HUES6 (cell line): ENCODE measurements around the gene TTLL3.

Source experiments
- H3K27ac ChIP-seq: 2 replicates; pipeline ENCODE4 v1.7.0; 2013; ENCODE audit warnings: low read depth, mild to moderate bottlenecking, low read length, inconsistent platforms
- H3K27me3 ChIP-seq: 2 replicates; pipeline ENCODE4 v1.6.1; 2013; ENCODE audit warnings: low read length; ENCODE audit not compliant: control insufficient read depth, insufficient read depth
- H3K36me3 ChIP-seq: 2 replicates; pipeline ENCODE4 v1.6.1; 2013; ENCODE audit warnings: low read length; ENCODE audit not compliant: control insufficient read depth, insufficient read depth
- H3K4me1 ChIP-seq: 2 replicates; pipeline ENCODE4 v1.6.1; 2013; ENCODE audit warnings: low read length; ENCODE audit not compliant: control insufficient read depth, insufficient read depth
- H3K4me3 ChIP-seq: 2 replicates; pipeline ENCODE4 v1.5.1; 2013; ENCODE audit warnings: low read depth, low read length
- H3K9ac ChIP-seq: one replicate; pipeline ENCODE4 v1.6.1; 2013; ENCODE audit warnings: mild to moderate bottlenecking, low read length
- H3K9me3 ChIP-seq: 2 replicates; pipeline ENCODE4 v1.6.1; 2013; ENCODE audit warnings: low read depth, low read length; ENCODE audit not compliant: control insufficient read depth, insufficient read depth

The TTLL3 gene, protein sequence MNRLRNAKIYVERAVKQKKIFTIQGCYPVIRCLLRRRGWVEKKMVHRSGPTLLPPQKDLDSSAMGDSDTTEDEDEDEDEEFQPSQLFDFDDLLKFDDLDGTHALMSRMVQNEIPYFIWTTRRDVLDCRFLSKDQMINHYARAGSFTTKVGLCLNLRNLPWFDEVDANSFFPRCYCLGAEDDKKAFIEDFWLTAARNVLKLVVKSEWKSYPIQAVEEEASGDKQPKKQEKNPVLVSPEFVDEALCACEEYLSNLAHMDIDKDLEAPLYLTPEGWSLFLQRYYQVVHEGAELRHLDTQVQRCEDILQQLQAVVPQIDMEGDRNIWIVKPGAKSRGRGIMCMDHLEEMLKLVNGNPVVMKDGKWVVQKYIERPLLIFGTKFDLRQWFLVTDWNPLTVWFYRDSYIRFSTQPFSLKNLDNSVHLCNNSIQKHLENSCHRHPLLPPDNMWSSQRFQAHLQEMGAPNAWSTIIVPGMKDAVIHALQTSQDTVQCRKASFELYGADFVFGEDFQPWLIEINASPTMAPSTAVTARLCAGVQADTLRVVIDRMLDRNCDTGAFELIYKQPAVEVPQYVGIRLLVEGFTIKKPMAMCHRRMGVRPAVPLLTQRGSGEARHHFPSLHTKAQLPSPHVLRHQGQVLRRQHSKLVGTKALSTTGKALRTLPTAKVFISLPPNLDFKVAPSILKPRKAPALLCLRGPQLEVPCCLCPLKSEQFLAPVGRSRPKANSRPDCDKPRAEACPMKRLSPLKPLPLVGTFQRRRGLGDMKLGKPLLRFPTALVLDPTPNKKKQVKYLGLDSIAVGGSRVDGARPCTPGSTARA

GRCh38 chr3:9809615-9810432 lies at the start of gene TTLL3:
TSS of gene TTLL3 (plus strand) at chr3:9810262. CDS start at chr3:9810662, 400 bp downstream.
- Histone ChIP-seq H3K9ac (peak within 1 kb of the TSS; percentile 80), H3K4me1 (peaks cover 13% of the 10 kb centered on the region; the same call in 1 of the 2 replicates), H3K4me3 (peak within 1 kb of the TSS; percentile 61), H3K27ac (no peak within 1 kb of the TSS), H3K9me3 (no peaks in the 10 kb centered on the region), H3K36me3 (peaks cover 31% of the 10 kb centered on the region), H3K27me3 (peaks cover 12% of the 10 kb centered on the region)

DNA sequence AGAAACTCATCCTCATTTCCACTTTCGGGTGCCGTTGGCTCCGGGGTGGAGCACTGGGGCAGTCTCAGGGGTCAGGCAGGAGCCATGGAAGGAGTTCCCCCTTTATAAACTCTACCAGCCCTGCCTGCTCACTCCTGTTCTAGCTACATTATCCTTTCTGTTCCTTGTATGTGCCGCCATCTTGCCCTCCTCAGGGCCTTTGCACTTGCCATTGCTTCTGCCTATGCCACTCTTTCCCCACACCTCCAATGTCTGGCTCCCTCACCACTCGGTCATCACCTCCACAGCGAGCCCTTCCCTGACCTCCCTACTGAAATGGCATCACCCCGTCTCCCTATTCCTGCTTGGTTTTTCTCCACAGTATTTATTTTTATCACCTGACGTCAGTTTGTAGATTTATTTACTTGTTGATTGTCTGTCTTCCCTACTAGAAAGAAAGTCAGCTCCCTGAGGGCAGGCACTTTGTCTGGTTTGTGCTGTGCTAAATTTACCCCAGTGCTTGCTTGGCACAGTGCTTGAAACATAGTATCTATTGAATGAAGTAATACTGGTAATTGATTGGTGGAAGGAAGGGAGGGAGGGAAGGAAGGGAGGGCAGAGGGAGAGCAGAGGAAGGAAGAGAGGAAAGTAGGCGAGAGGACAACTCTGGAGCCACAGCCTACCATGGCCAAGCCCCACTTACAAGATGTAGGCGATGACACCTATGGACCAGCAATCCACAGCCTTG lies 49.1 kb upstream of the TTLL3 start:
- Histone ChIP-seq H3K4me3 (no peak overlapping the region), H3K27ac (no peak overlapping the region), H3K27me3 (no peaks in the 10 kb centered on the region), H3K36me3 (peaks cover 38% of the 10 kb centered on the region), H3K9me3 (no peaks in the 10 kb centered on the region), H3K4me1 (peaks cover under 1% of the 10 kb centered on the region; the same call in 1 of the 2 replicates), H3K9ac (no peak overlapping the region)

DNA sequence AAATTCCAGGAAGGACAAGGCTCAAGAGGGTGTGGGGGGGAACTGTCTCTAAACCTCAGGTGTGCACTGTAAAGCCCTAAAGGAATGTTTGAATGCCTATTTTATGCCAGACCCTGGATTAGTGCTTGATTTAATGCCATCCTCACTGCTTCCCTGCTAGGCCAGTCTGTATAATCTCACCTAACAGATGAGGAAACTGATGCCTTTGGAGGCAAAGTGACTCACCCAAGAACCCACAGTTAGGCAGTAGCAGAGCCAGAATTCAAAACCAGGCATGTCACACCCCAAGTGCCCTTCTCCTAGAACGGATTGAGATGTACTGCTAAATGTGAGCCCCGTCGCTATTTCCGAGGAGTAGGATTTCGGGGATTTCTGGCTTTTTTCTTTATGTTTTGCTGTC lies 48.1 kb upstream of the TTLL3 start:
- H3K9me3 ChIP-seq = no peaks in the 10 kb centered on the region
- peaks cover 29% of the 10 kb centered on the region for H3K36me3 ChIP-seq
- no peak overlapping the region for H3K9ac ChIP-seq
- H3K27me3 ChIP-seq = no peaks in the 10 kb centered on the region; the same call in 1 of the 2 replicates
- peaks cover 4% of the 10 kb centered on the region; the same call in 1 of the 2 replicates for H3K4me1 ChIP-seq
- no peak overlapping the region for H3K27ac ChIP-seq
- H3K4me3 ChIP-seq = no peak overlapping the region

DNA sequence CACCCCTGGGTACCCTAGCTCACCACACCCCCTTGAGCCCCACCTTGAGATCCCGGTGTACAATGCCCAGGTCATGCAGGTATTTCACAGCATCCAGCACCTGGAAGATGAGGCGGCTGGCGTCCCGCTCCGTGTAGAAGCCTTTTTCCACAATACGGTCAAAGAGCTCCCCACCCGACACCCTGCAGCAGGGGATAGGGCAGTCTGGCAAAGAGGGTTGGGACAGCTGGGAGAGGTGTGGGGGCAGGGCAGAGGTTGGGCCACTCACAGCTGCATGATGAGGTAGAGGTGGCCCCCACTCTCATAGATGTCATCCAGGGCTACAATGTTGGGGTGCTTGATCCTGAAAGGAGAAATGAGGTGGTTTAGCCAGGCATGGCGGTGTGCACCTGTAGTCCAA lies 47.2 kb upstream of the TTLL3 start:
- H3K4me1 ChIP-seq = peaks cover 4% of the 10 kb centered on the region; the same call in 1 of the 2 replicates
- no peak overlapping the region for H3K27ac ChIP-seq
- H3K9me3 ChIP-seq = no peaks in the 10 kb centered on the region
- H3K4me3 ChIP-seq = no peak overlapping the region
- H3K36me3 ChIP-seq = peaks cover 20% of the 10 kb centered on the region
- H3K9ac ChIP-seq = no peak overlapping the region
- H3K27me3 ChIP-seq = no peaks in the 10 kb centered on the region; the same call in 1 of the 2 replicates

DNA sequence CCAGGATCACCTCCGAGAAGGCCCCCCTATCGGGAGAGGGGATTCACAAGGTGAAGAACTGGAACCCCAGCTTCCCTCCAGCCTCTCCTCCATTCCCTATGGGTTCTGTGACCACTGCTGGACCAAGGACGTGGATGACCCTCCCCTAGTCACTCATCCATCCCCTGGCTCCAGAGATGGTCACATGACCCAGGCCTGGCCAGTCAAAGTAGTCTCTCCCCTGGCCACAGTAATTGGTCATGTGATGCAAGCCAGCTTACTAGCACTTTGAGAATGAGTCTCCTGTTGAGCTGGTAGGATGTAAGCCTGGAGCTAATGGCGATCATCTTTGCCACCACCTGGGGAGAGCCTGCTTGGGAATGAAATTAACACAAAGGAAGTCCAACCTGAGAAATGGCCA lies 44.2 kb upstream of the TTLL3 start:
- no peaks in the 10 kb centered on the region for H3K9me3 ChIP-seq
- H3K4me3 ChIP-seq = no peak overlapping the region
- H3K9ac ChIP-seq = no peak overlapping the region
- peaks cover 16% of the 10 kb centered on the region for H3K4me1 ChIP-seq
- 0 out of 2 replicates have a peak, but pooled peaks cover 2% of the 10 kb centered on the region for H3K36me3 ChIP-seq
- no peak overlapping the region for H3K27ac ChIP-seq
- peaks cover 11% of the 10 kb centered on the region for H3K27me3 ChIP-seq

- H3K27me3 ChIP-seq = peaks cover 11% of the 10 kb centered on the region
- no peaks in the 10 kb centered on the region for H3K36me3 ChIP-seq
- no peak overlapping the region for H3K9ac ChIP-seq
- peaks cover 16% of the 10 kb centered on the region for H3K4me1 ChIP-seq
- H3K4me3 ChIP-seq = no peak overlapping the region
- no peak overlapping the region for H3K27ac ChIP-seq
- H3K9me3 ChIP-seq = no peaks in the 10 kb centered on the region
Measured at GRCh38 chr3:9767418-9767817, 42.6 kb upstream of the TTLL3 start.

GRCh38 chr3:9768141-9768775 lies 41.8 kb upstream of the TTLL3 start:
- Histone ChIP-seq H3K4me3 (no peak overlapping the region), H3K9ac (no peak overlapping the region), H3K27me3 (peaks cover 11% of the 10 kb centered on the region), H3K27ac (no peak overlapping the region), H3K9me3 (no peaks in the 10 kb centered on the region), H3K4me1 (peaks cover 16% of the 10 kb centered on the region), H3K36me3 (no peaks in the 10 kb centered on the region)

DNA sequence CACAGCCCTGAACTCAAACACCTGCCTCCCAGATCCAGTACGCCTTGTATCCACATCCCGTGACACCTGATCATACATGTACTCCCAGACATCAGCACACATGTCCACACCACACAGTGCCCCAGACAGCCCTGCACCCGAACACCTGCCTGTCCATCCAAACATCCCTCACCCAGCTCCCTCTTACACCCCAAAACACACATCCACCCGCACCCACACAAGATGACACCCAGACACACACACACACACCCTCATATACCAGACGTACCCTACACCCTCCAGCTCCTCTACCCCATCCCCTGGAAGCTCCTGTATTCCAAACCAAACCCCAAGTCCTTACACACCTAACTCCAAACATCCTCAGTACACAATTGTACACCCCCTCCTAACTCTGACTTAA lies 41.0 kb upstream of the TTLL3 start:
- Histone ChIP-seq H3K27ac (no peak overlapping the region), H3K9me3 (no peaks in the 10 kb centered on the region), H3K27me3 (peaks cover 11% of the 10 kb centered on the region), H3K36me3 (no peaks in the 10 kb centered on the region), H3K4me1 (peaks cover 16% of the 10 kb centered on the region), H3K4me3 (peak overlapping the region; percentile 71), H3K9ac (no peak overlapping the region)

GRCh38 chr3:9769426-9770275 lies 40.4 kb upstream of the TTLL3 start, which contains the start of gene CAMK1:
TSS of gene CAMK1 (minus strand) at chr3:9769947. CDS start at chr3:9767749, 2,198 bp downstream.
- peaks cover 16% of the 10 kb centered on the region for H3K4me1 ChIP-seq
- H3K36me3 ChIP-seq = no peaks in the 10 kb centered on the region
- no peaks in the 10 kb centered on the region for H3K9me3 ChIP-seq
- H3K27ac ChIP-seq = no peak within 1 kb of the TSS
- H3K4me3 ChIP-seq = peak within 1 kb of the TSS; percentile 71
- peaks cover 11% of the 10 kb centered on the region for H3K27me3 ChIP-seq
- peak within 1 kb of the TSS; percentile 49 for H3K9ac ChIP-seq
